Measurements from ENCODE around the gene CIAO1.
A peak's percentile ranks its signal among the peaks of the same experiment; 100 is the strongest.

The CIAO1 gene

GRCh38 chr2:96262306-96262705 lies 3.7 kb upstream of the CIAO1 start:
- DNase-seq (ENCODE audit: low read depth), result no peak
- H3K4me3 ChIP-seq (ENCODE audit: control insufficient read depth, low read depth, low read length), result no peak overlapping the region
- TF ChIP-seq CTCF (conservative IDR thresholded peaks at IDR 0.05; ENCODE audit: control insufficient read depth, insufficient read depth, low read depth, low read length), result no peak

GRCh38 chr2:96264086-96264485 lies 1.9 kb upstream of the CIAO1 start:
- TF ChIP-seq CTCF (conservative IDR thresholded peaks at IDR 0.05; ENCODE audit: control insufficient read depth, insufficient read depth, low read depth, low read length), result no peak
- peak overlapping the region; percentile 87 for H3K4me3 ChIP-seq (ENCODE audit: control insufficient read depth, low read depth, low read length)
- peak; percentile 34 for DNase-seq (ENCODE audit: low read depth)

GRCh38 chr2:96264656-96265348 lies 1.2 kb upstream of the CIAO1 start:
- peak; percentile 32 for TF ChIP-seq CTCF (conservative IDR thresholded peaks at IDR 0.05; ENCODE audit: control insufficient read depth, insufficient read depth, low read depth, low read length)
- H3K4me3 ChIP-seq (ENCODE audit: control insufficient read depth, low read depth, low read length), result peak overlapping the region; percentile 87
- peak; percentile 28 for DNase-seq (ENCODE audit: low read depth)

- no peak for DNase-seq (ENCODE audit: low read depth)
- no peak for TF ChIP-seq CTCF (conservative IDR thresholded peaks at IDR 0.05; ENCODE audit: control insufficient read depth, insufficient read depth, low read depth, low read length)
- peak overlapping the region; percentile 87 for H3K4me3 ChIP-seq (ENCODE audit: control insufficient read depth, low read depth, low read length)
Observed at GRCh38 chr2:96265349-96265839, 631 bp upstream of the CIAO1 start.

- TF ChIP-seq CTCF (conservative IDR thresholded peaks at IDR 0.05; ENCODE audit: control insufficient read depth, insufficient read depth, low read depth, low read length), result peak; percentile 46
- DNase-seq (ENCODE audit: low read depth), result peak; percentile 72
- H3K4me3 ChIP-seq (ENCODE audit: control insufficient read depth, low read depth, low read length), result peak overlapping the region; percentile 95
Observed at GRCh38 chr2:96267159-96267971, 1.3 kb downstream of the CIAO1 start.

GRCh38 chr2:96271995-96272394 lies 6.0 kb downstream of the CIAO1 start:
- TF ChIP-seq CTCF (conservative IDR thresholded peaks at IDR 0.05; ENCODE audit: control insufficient read depth, insufficient read depth, low read depth, low read length), result no peak
- no peak for DNase-seq (ENCODE audit: low read depth)
- no peak overlapping the region for H3K4me3 ChIP-seq (ENCODE audit: control insufficient read depth, low read depth, low read length)

Measured in fibroblast of mammary gland (primary cell).